H1 (cell line): ENCODE data around the gene SYT6. TPM values are rescaled to one million over a fixed set of nuclear protein-coding genes. Genes with fewer than 3 reads are reported as not detected.

Experiments
- CTCF ChIA-PET: fragments of 300-600 bp; sonication (Branson Sonifier 250); formaldehyde crosslinking; loops from one replicate; lab custom pipeline; 2021; ENCODE audit not compliant: partially characterized antibody; lab: Charles Lee
- POLR2A ChIA-PET: fragments of 300-600 bp; sonication (Branson Sonifier 250); formaldehyde crosslinking; loops from one replicate; lab custom pipeline; 2021; ENCODE audit warnings: inconsistent platforms; ENCODE audit not compliant: partially characterized antibody; lab: Charles Lee
- DNase-seq, 2 experiments: peaks; one replicate each; pipeline versions ENCODE4 v3.0.0 to v3.0.0-alpha.2; 2010 to 2022; ENCODE audit warnings: low spot score in 2 of 2, low read depth in 1 of 2, mixed read lengths in 1 of 2
- FAIRE-seq: peaks from 2 replicates; lab custom pipeline; 2011; peaks lifted over from hg19 to GRCh38; lab: Jason Lieb, UNC
- H2AFZ ChIP-seq: 2 replicates; pipeline ENCODE4 v1.8.1; 2012; ENCODE audit warnings: low read length, inconsistent platforms
- H2AK5ac ChIP-seq: 2 replicates; pipeline ENCODE4 v1.6.1; 2013; ENCODE audit warnings: low read depth, low read length
- H2BK120ac ChIP-seq: replicated peaks from 2 replicates; pipeline ENCODE3; 2013; ENCODE audit warnings: low read depth, low read length, inconsistent platforms
- H2BK12ac ChIP-seq: 2 replicates; pipeline ENCODE4 v1.6.1; 2013; ENCODE audit warnings: low read depth, low read length
- H2BK15ac ChIP-seq: 2 replicates; pipeline ENCODE4 v1.6.1; 2013; ENCODE audit warnings: low read length
- H2BK20ac ChIP-seq: 2 replicates; pipeline ENCODE4 v1.6.1; 2013; ENCODE audit warnings: low read length
- H2BK5ac ChIP-seq: 2 replicates; pipeline ENCODE4 v1.6.1; 2013; ENCODE audit warnings: low read depth, low read length
- H3K14ac ChIP-seq: 2 replicates; pipeline ENCODE4 v1.6.1; 2013; ENCODE audit warnings: inconsistent platforms; ENCODE audit not compliant: insufficient read length
- H3K18ac ChIP-seq: 2 replicates; pipeline ENCODE4 v1.6.1; 2013; ENCODE audit warnings: low read length; ENCODE audit errors: extremely low read depth
- H3K23ac ChIP-seq: 2 replicates; pipeline ENCODE4 v1.6.1; 2013; ENCODE audit warnings: inconsistent platforms; ENCODE audit not compliant: insufficient read length
- H3K23me2 ChIP-seq: 2 replicates; pipeline ENCODE4 v1.6.1; 2013; ENCODE audit warnings: low read depth, low read length
- H3K27ac ChIP-seq: 2 replicates; pipeline ENCODE4 v1.6.1; 2011; ENCODE audit warnings: low read depth, low read length, inconsistent platforms
- H3K27me3 ChIP-seq, 4 experiments: replicated peaks in 1 of 4; 1 replicate in 1 of 4; 2 replicates in 3 of 4; pipeline versions ENCODE4 v1.6.1 to v1.8.1; 2011 to 2013; ENCODE audit warnings: low read length in 3 of 4, mild to moderate bottlenecking in 3 of 4, inconsistent platforms in 2 of 4, mixed read lengths in 2 of 4, moderate library complexity in 1 of 4; ENCODE audit not compliant: control insufficient read depth in 3 of 4, insufficient read depth in 3 of 4; ENCODE audit errors: extremely low read depth in 1 of 4
- H3K36me3 ChIP-seq, 4 experiments: 2 replicates each; pipeline versions ENCODE4 v1.6.1 to v1.8.1; 2011 to 2013; ENCODE audit warnings: mild to moderate bottlenecking in 4 of 4, low read length in 3 of 4, moderate library complexity in 2 of 4, control low read depth in 1 of 4, inconsistent platforms in 1 of 4; ENCODE audit not compliant: insufficient read depth in 4 of 4, control insufficient read depth in 2 of 4
- H3K4ac ChIP-seq: replicated peaks from 2 replicates; pipeline ENCODE3; 2013; ENCODE audit warnings: low read length, low read depth, mixed read lengths, inconsistent platforms; ENCODE audit not compliant: insufficient read length
- H3K4me1 ChIP-seq, 4 experiments: replicated peaks in 1 of 4; 1 replicate in 1 of 4; 2 replicates in 3 of 4; pipeline versions ENCODE4 v1.6.1 to v1.8.1; 2011 to 2013; ENCODE audit warnings: low read length in 3 of 4, inconsistent platforms in 2 of 4, mixed read lengths in 1 of 4; ENCODE audit not compliant: insufficient read depth in 4 of 4, control insufficient read depth in 3 of 4
- H3K4me2 ChIP-seq, 2 experiments: 2 replicates each; pipeline versions ENCODE4 v1.6.1 to v1.8.1; 2011 to 2013; ENCODE audit warnings: low read depth in 2 of 2, low read length in 2 of 2, control low read depth in 1 of 2, inconsistent platforms in 1 of 2, mild to moderate bottlenecking in 1 of 2; ENCODE audit not compliant: insufficient read depth in 1 of 2
- H3K4me3 ChIP-seq, 4 experiments: fragments of 200-600, 300-600 bp in 1 of 4; sonication (generic), shearing (Covaris generic), sonication (Bioruptor Twin) in 1 of 4; 2 replicates each; pipeline versions ENCODE4 v1.5.1 to v1.8.1; 2011 to 2016; ENCODE audit warnings: low read length in 4 of 4, low read depth in 3 of 4, control low read depth in 2 of 4, inconsistent platforms in 2 of 4, mild to moderate bottlenecking in 2 of 4, mixed read lengths in 1 of 4, moderate library complexity in 1 of 4; ENCODE audit not compliant: insufficient read depth in 2 of 4; ENCODE audit errors: extremely low read depth in 1 of 4
- H3K56ac ChIP-seq: replicated peaks from 2 replicates; pipeline ENCODE3; 2013; ENCODE audit warnings: low read depth, mild to moderate bottlenecking, mixed read lengths, low read length, inconsistent platforms; ENCODE audit not compliant: insufficient read length
- H3K79me1 ChIP-seq: 2 replicates; pipeline ENCODE4 v1.6.1; 2013; ENCODE audit warnings: low read depth, low read length, control low read depth
- H3K79me2 ChIP-seq, 2 experiments: 2 replicates each; pipeline versions ENCODE4 v1.6.1 to v1.8.1; 2012 to 2013; ENCODE audit warnings: low read length in 2 of 2, mild to moderate bottlenecking in 2 of 2, inconsistent platforms in 1 of 2; ENCODE audit not compliant: insufficient read depth in 2 of 2, control insufficient read depth in 1 of 2
- H3K9ac ChIP-seq, 4 experiments: replicated peaks in 1 of 4; 1 replicate in 1 of 4; 2 replicates in 3 of 4; pipeline versions ENCODE4 v1.6.1 to v1.8.1; 2011 to 2013; ENCODE audit warnings: low read depth in 3 of 4, low read length in 3 of 4, control low read depth in 2 of 4, mild to moderate bottlenecking in 2 of 4, moderate library complexity in 2 of 4, inconsistent platforms in 1 of 4; ENCODE audit errors: extremely low read depth in 1 of 4
- H3K9me3 ChIP-seq, 2 experiments: 2 replicates each; pipeline versions ENCODE4 v1.6.1 to v1.8.1; 2012 to 2013; ENCODE audit warnings: mild to moderate bottlenecking in 2 of 2, moderate library complexity in 2 of 2, control low read depth in 1 of 2, inconsistent platforms in 1 of 2, low read depth in 1 of 2, low read length in 1 of 2, mixed read lengths in 1 of 2; ENCODE audit not compliant: insufficient read depth in 2 of 2
- H4K20me1 ChIP-seq, 2 experiments: replicated peaks in 1 of 2; 2 replicates each; pipeline versions ENCODE3 to v1.8.1; 2011 to 2013; ENCODE audit warnings: inconsistent platforms in 2 of 2, low read length in 2 of 2, mild to moderate bottlenecking in 1 of 2; ENCODE audit not compliant: insufficient read depth in 2 of 2, control insufficient read depth in 1 of 2
- H4K5ac ChIP-seq: 2 replicates; pipeline ENCODE4 v1.6.1; 2013; ENCODE audit warnings: low read length, low read depth, mixed read lengths, inconsistent platforms; ENCODE audit not compliant: insufficient read length
- H4K8ac ChIP-seq: 2 replicates; pipeline ENCODE4 v1.8.0; 2013; ENCODE audit warnings: mild to moderate bottlenecking, moderate library complexity, low read length, inconsistent platforms; ENCODE audit not compliant: insufficient read depth; ENCODE audit errors: extremely low read depth
- H4K91ac ChIP-seq: replicated peaks from 2 replicates; pipeline ENCODE3; 2013; ENCODE audit warnings: low read length, mixed read lengths, inconsistent platforms; ENCODE audit not compliant: insufficient read length
- ASH2L ChIP-seq: fragments of 200-600, 300-600 bp; sonication (generic); IDR thresholded peaks from one replicate; pipeline ENCODE4 v1.7.1; 2017; ENCODE audit warnings: low read length
- FOSL1 ChIP-seq: IDR thresholded peaks from 2 replicates; pipeline ENCODE4 v1.6.1; 2011; ENCODE audit warnings: mild to moderate bottlenecking, low read depth, low read length, moderate library complexity; ENCODE audit not compliant: insufficient read depth
- POLR2A ChIP-seq, 2 experiments: IDR thresholded peaks; 1 replicate in 1 of 2; 2 replicates in 1 of 2; pipeline ENCODE4 v1.6.1; 2011; ENCODE audit warnings: low read depth in 2 of 2, low read length in 2 of 2, mild to moderate bottlenecking in 2 of 2; ENCODE audit errors: control extremely low read depth in 1 of 2
- TBP ChIP-seq: IDR thresholded peaks from 2 replicates; pipeline ENCODE4 v1.6.1; 2011; ENCODE audit warnings: low read depth, low read length, improper control_type of control experiment
- WGBS, 2 experiments: shearing (Covaris generic) in 1 of 2; methylation state at CpG; one replicate each; pipeline versions ENCODE4 v1.1.6 to v1.1.7; 2013 to 2015; ENCODE audit warnings: low lambda C conversion rate in 2 of 2, mixed read lengths in 2 of 2, inconsistent platforms in 1 of 2, low coverage in 1 of 2, missing lambda C conversion rate in 1 of 2; ENCODE audit not compliant: insufficient replicate concordance in 2 of 2, insufficient coverage in 1 of 2, insufficient read length in 1 of 2; ENCODE audit errors: extremely low coverage in 1 of 2, missing lambda C conversion rate in 1 of 2; 5-methylcytosine and 5-hydroxymethylcytosine counted together
- polyA plus RNA-seq, 7 experiments: library from polyadenylated mRNA; depleted of rRNA in 3 of 7; stranded (reverse) in 5 of 7; unstranded in 2 of 7; fragments of >200 nt in 5 of 7; fragments of 200-250 nt in 2 of 7; gene quantifications; 1 replicate in 5 of 7; 2 replicates in 1 of 7; 4 replicates in 1 of 7; pipeline versions ENCODE4 v1.2.1 to v1.2.3, GENCODE V29; 2011 to 2013; ENCODE audit warnings: missing spikeins in 2 of 7, mixed read lengths in 2 of 7
- total RNA-seq: library from RNA; stranded (reverse); fragmentation: NEBNext Ultra II Directional; extraction: Animal tissue kit (Norgen Biotek cat#: 25700); gene quantifications from 2 replicates; pipeline ENCODE4 v1.2.1, GENCODE V29; 2021

SYT6 gene
- total and polyA plus RNA-seq, 2 of the 8 experiments (the other 6 are each of a cell fraction or from before 2014, with no cell fraction given) = 33.7 to 83.5 TPM

DNA sequence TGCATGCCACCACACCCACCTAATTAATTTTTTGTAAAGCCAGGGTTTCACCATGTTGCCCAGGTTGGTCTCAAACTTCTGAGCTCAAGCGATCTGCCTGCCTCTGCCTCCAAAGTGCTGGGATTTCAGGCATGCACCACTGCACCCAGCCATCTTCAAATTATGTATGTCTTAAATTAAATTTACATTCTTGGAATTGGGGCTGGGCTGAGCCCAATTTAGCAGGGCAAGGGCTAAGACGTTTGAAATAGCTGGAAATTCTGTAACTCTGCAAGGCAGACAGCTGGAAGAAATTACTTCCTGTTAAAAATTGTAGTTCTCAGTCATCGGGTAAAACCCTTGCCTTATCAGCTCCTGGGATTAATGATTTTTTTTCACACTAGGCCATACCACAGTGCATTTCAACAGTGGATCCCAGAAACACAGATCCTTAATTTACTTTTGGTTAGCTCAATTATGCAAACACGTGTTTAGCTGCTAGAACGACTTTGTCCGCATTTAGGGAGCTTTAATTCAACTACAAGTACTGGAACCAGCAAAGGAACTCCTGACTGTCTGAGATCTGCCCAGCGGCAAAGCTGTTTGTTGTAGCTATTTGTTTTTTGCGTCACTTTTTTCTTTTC is 91.1 kb downstream of the SYT6 start:
- Histone ChIP-seq H2BK20ac (no peak overlapping the region), H2AK5ac (no peak overlapping the region), H3K4me3 (no peak overlapping the region), H3K23ac (no peak overlapping the region), H3K36me3 (no peaks in the 10 kb centered on the region), H3K27me3 (no peaks in the 10 kb centered on the region; a peak in 1 of 7 replicates), H3K79me1 (no peaks in the 10 kb centered on the region), H3K56ac (no peak overlapping the region), H3K9ac (no peak overlapping the region), H3K23me2 (no peaks in the 10 kb centered on the region; the same call in 1 of the 2 replicates), H3K4me1 (no peaks in the 10 kb centered on the region)
- ChIA-PET CTCF (interaction anchor here (0.7 to 4.0 kb wide), 9 partner anchors 10 to 275 kb away, joined by 3 to 12 read pairs (median 3); no protein-coding TSS in a partner anchor), POLR2A (interaction anchor here (0.5 kb wide), 1 partner anchor 137 kb away, joined by 4 read pairs; no protein-coding TSS in a partner anchor)
- FAIRE-seq = no peak
- no peak for DNase-seq
- WGBS, 2 experiments = 89% methylated on average over 8 of the region's 8 CpGs; no CpG with 5 or more reads in 1 of the 2 experiments
- TF ChIP-seq ASH2L (no peak), TBP (no peak), POLR2A (IDR thresholded peaks at IDR 0.05; ENCODE audit: control extremely low read depth in 1 of 2, low read depth in 2 of 2, low read length in 2 of 2) (no peak), FOSL1 (no peak)
- TF ChIP-seq, all 59 proteins: peak for 0
- H4K91ac ChIP-seq = no peak overlapping the region
- H2BK5ac ChIP-seq = no peak overlapping the region
- H3K14ac ChIP-seq = no peak overlapping the region
- no peak overlapping the region for H4K8ac ChIP-seq
- no peaks in the 10 kb centered on the region for H3K79me2 ChIP-seq
- no peaks in the 10 kb centered on the region for H4K20me1 ChIP-seq
- no peak overlapping the region for H2BK120ac ChIP-seq
- peak overlapping the region; percentile 27; the same call in 1 of the 2 replicates for H3K18ac ChIP-seq
- H3K27ac ChIP-seq = no peak overlapping the region
- no peak overlapping the region for H3K4me2 ChIP-seq
- H4K5ac ChIP-seq = no peak overlapping the region
- peaks cover 11 to 12% of the 10 kb centered on the region in 2 experiments for H3K9me3 ChIP-seq
- H2AFZ ChIP-seq = no peak overlapping the region
- H2BK15ac ChIP-seq = no peak overlapping the region
- H3K4ac ChIP-seq = no peak overlapping the region
- no peak overlapping the region for H2BK12ac ChIP-seq
